HepG2 (cell line): ENCODE results near the gene SYCE1L.

Source experiments
- CTCF ChIP-seq: sonication (generic); formaldehyde crosslinking; IDR thresholded peaks from 2 replicates; pipeline ENCODE4 v1.5.0; 2020; ENCODE audit warnings: mild to moderate bottlenecking, missing genetic modification reagents, moderate library complexity
- EP300 ChIP-seq, 3 experiments: sonication (generic) in 1 of 3; formaldehyde crosslinking in 1 of 3; IDR thresholded peaks; 2 replicates each; pipeline versions ENCODE4 v1.5.1 to v1.6.1; 2011 to 2020; ENCODE audit warnings: low read depth in 2 of 3, low read length in 2 of 3, borderline replicate concordance in 1 of 3, improper control_type of control experiment in 1 of 3, mild to moderate bottlenecking in 1 of 3, missing genetic modification reagents in 1 of 3, moderate library complexity in 1 of 3
- GABPB1 ChIP-seq: IDR thresholded peaks from 2 replicates; pipeline ENCODE4 v1.6.1; 2016; ENCODE audit warnings: mild to moderate bottlenecking, missing genetic modification reagents, moderate library complexity, missing compliant biosample characterization
- HOXA7 ChIP-seq: sonication (generic); formaldehyde crosslinking; IDR thresholded peaks from 2 replicates; pipeline ENCODE4 v1.8.1; 2022; ENCODE audit warnings: mild to moderate bottlenecking, missing genetic modification reagents, moderate library complexity
- KDM5A ChIP-seq: fragments of 200-600 bp; sonication (generic); IDR thresholded peaks from 2 replicates; pipeline ENCODE4 v1.7.0; 2018; ENCODE audit warnings: antibody characterized with exemption, mild to moderate bottlenecking, low read length, borderline replicate concordance
- POLR2G ChIP-seq: fragments of 200-400 bp; formaldehyde crosslinking; IDR thresholded peaks from 2 replicates; pipeline ENCODE4 v1.6.1; 2018; ENCODE audit warnings: mild to moderate bottlenecking, low read depth, low read length, moderate library complexity
- SMARCC2 ChIP-seq: fragments of 450-650 bp; IDR thresholded peaks from 2 replicates; pipeline ENCODE4 v1.6.1; 2017; ENCODE audit warnings: antibody characterized with exemption, mild to moderate bottlenecking
- SNRNP70 ChIP-seq: fragments of 200-400 bp; formaldehyde crosslinking; IDR thresholded peaks from 2 replicates; pipeline ENCODE4 v1.6.1; 2017; ENCODE audit warnings: mild to moderate bottlenecking, low read depth, low read length, moderate library complexity
- SRF ChIP-seq: IDR thresholded peaks from 2 replicates; pipeline ENCODE4 v1.6.1; 2011; ENCODE audit warnings: mild to moderate bottlenecking, low read depth, low read length, moderate library complexity
- TBP ChIP-seq: sonication (generic); formaldehyde crosslinking; IDR thresholded peaks from 2 replicates; pipeline ENCODE4 v1.5.0; 2020; ENCODE audit warnings: missing genetic modification reagents
- TCF7L2 ChIP-seq: IDR thresholded peaks from 2 replicates; pipeline ENCODE4 v1.6.1; 2011; ENCODE audit warnings: mild to moderate bottlenecking, low read depth, low read length, moderate library complexity
- USF2 ChIP-seq, 2 experiments: sonication (generic) in 1 of 2; formaldehyde crosslinking in 1 of 2; IDR thresholded peaks; 2 replicates each; pipeline versions ENCODE4 v1.5.1 to v1.6.1; 2011 to 2020; ENCODE audit warnings: borderline replicate concordance in 1 of 2, low read depth in 1 of 2, low read length in 1 of 2, mild to moderate bottlenecking in 1 of 2, missing genetic modification reagents in 1 of 2, moderate library complexity in 1 of 2
- ZBTB8A ChIP-seq: sonication (generic); formaldehyde crosslinking; IDR thresholded peaks from 2 replicates; pipeline ENCODE4 v1.4.0; 2020; ENCODE audit warnings: mild to moderate bottlenecking, low read depth, missing genetic modification reagents, borderline replicate concordance
- ZFP36L1 ChIP-seq: sonication (generic); formaldehyde crosslinking; IDR thresholded peaks from 2 replicates; pipeline ENCODE4 v1.8.0; 2022; ENCODE audit warnings: mild to moderate bottlenecking, missing genetic modification reagents, moderate library complexity

- TF ChIP-seq USF2 (IDR thresholded peaks at IDR 0.05; ENCODE audit: low read depth, low read length) (no peak), USF2 (CRISPR knock-in tag; IDR thresholded peaks at IDR 0.05; ENCODE audit: borderline replicate concordance) (no peak), GABPB1 (CRISPR knock-in tag) (no peak), CTCF (CRISPR knock-in tag) (no peak), ZBTB8A (no peak), KDM5A (no peak), SNRNP70 (no peak), TCF7L2 (no peak), EP300 (IDR thresholded peaks at IDR 0.05; ENCODE audit: low read depth in 2 of 2, low read length in 2 of 2) (no peak), EP300 (CRISPR knock-in tag; IDR thresholded peaks at IDR 0.05; ENCODE audit: borderline replicate concordance) (no peak), SRF (no peak), SMARCC2 (no peak), TBP (CRISPR knock-in tag) (no peak), POLR2G (no peak), HOXA7 (CRISPR knock-in tag) (no peak), ZFP36L1 (CRISPR knock-in tag) (no peak)
Measured at GRCh38 chr16:77172951-77173350, 26.3 kb upstream of the SYCE1L start.
